Stimulated activated CD4-positive, alpha-beta T cell treated with anti-CD3 and anti-CD28 coated beads, Interleukin-1b, Interleukin-23, amount 100 ng/mL, for 1 hour (primary cell): ENCODE results near the gene IMMP2L.

Experiments used
- DNase-seq, 2 donors: peaks; one replicate each; pipeline ENCODE4 v3.0.0-alpha.2; 2020; ENCODE audit warnings: low read depth in 2 of 2

The IMMP2L gene

DNA sequence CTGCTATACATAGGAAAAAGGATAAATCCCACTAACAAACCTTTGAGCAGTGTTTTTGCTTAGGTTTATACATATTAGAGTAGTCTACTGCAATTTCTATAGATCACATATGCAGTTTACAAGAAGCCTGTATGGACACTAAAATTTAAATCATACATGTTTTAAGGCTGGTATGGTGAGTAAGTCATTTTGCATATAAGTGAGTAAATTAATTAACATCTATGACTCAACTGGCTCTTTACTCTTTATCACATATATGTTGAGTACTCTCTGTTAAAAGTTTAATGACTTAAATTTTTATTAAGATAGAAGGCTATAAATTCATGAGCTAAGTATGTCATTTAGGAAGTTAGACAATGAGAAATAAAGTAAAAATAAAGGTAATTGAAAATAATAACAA, 402.0 kb downstream of the IMMP2L start:
- DNase-seq, result no peak

DNA sequence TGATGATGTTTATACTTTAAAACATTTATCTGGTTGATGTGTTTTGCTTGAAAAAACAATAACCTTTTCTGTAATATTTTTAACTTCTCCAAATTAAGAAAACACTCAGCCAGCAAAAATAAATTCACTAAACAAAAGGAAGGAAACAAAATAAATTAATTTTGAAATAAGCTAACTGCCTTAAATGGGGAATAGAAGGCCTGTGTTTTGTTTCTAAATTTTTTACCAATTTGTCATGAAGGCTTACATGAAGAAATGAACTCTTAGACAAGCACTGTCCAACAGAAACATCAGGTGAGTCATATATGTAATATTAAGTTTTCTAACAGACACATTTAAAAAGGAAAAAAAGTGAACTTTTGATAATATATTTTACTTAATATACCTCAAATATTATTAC, 402.9 kb downstream of the IMMP2L start:
- DNase-seq, result no peak

DNA sequence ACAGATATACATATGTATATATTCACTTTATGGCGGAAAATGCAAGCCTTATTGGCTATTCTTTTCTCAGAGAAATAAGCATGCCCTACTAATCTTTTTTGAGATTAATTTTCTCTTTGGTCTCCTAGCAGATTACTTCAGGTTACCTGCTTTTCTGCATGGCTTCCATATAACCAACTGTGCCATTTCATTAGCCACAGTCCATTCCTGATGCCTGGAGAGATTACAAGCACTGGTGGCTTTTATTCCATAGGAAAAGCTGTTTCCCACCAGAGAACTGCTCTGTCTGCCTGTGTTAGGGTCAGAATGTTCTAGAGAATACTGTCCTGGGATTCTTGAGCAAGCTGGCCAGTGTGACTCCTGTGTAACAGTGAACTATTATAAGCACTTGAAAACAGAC, 411.6 kb downstream of the IMMP2L start:
- DNase-seq, result no peak

DNA sequence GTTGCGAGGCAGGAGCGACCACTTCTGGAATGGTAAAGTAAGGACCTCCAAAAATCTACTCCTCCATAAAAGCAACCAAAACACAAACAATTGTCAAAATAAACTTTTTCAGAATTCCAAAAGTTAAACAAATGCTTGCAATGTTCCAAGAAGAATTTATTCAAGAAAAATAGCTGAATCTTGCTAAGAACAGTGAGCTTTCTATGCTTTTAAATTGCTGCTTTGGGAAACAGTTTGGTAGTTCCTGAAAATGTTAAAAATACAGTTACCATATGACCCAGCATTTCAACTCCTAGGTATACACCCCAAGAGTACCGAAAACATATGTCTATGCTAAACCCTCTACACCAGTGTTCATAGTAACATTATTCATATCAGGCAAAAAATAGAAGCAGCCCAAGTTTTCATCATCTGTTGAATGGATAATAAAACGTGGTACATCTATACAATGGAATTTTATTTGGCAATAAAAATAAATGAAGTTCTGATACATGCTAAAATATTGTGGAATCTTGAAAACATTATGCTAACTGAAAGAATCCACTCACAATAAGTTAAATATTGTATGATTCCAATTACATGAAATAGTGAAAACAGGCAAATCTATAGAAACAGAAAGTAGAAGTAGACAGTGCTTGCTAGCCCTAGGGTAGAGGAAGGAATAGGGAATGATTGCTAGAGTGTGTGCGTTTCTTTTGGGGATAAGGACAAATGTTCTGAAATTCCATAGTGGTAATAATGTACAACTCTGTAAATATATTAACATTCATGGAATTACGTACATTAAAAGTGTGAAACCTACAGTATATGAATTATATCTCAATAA, 414.4 kb downstream of the IMMP2L start:
- DNase-seq, result no peak

DNA sequence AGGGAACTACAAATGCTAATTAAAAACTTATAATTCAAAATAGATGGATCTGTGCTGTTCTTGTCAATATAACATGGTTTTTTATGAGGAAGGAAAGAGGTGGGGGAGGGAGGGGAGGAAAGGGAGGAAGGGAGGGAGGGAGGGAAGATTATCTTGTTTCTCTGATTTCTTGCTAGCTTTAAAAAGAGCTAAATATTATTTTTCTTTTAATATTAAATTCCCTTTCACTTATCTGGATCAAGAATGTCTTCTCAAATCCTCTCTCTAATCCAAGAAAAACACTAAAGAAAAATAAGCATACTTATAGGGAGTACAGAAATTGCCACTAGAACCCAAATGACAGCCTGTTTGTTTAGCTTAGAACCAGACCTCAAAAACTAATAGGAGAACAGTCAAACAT, 416.2 kb downstream of the IMMP2L start:
- no peak for DNase-seq

DNA sequence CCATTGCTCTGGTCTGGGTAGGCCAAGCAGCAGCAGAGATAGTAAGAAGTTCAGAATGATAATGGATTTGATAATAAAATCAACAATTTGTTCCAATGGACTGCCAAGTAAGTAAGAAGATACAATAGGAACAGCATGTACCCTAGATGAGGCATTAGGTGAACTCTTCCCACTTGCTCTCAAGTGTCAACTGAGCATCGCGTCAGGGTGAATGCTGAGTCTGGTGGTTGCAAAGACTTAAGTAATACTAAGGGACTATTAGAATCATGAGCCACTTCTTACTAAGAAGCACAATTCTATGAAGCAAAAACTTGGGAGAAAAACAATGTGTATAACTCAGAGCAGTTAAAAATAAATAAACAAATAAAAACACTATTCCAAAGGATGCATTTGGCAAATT, 416.8 kb downstream of the IMMP2L start:
- DNase-seq, result no peak

DNA sequence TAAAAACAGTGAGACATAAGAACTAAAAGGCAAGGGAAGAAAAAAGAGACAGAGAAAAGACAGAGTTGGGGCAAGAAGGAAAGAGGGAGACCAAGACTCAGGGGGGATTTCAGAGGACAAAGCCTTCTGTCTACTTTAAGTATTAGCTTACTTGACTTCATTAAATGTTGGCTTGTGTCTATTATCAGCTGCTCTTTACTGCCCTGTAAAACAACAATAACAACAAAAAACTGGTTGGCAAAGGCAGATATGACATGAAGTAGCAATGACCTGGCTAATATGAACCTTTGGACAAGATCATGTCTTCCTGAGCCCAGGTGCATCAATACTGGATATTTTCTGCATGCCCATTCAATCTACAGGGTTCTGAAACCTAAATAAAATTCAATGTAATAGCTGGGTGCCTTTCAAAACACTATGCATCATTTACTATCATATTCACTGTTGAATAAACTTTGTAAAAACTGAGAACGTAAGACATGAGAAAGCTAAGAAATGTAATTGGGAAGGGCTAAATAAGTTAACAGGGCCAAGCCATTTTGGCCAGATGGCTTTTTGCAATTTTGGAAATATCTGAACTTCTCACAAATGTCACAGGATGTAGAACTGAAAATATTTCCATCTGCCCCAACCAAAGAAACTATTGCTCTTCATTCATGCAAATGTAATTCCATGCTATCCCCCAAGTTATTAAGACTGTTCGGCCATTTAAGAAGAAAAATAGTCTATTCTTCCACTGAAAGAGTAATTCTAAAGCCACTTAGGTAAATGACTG, 422.0 kb downstream of the IMMP2L start:
- DNase-seq, result no peak

DNA sequence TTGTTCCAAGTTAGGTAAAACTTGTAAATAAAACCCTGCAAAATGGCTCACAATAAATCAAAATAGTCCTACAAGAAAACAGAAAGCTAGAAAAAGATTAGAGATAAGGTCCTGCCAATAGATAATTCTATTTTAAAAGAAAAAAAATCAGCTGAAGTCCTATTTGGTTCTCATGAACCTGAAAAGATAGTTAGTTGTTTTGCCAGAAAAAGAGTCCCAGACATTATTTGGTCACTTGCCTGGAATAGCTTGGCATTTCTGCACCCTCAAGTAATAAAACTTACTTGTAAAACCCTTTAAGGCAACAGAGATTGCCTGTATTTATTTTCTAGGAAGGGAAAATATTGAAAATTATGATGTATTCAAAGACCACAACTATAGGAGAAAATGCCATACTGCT, 423.7 kb downstream of the IMMP2L start:
- DNase-seq, result no peak

DNA sequence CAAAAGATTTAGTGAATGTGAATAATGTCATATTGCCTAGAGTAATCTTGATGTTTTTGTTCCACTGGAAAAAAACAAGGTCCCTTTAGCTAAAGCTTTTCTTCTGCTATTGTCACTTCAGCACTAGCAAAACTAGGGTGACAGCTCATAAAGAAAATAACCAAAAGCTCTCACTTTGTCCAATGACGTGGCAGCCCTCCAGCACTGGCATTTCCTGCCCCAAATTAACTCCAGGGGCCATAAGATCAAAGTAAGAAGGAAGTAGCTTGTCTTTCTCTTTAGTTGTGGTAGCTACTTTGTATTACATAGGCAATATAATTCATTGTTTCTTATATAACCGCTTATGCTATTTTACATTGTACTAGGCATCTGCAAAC, 424.1 kb downstream of the IMMP2L start:
- no peak for DNase-seq

DNA sequence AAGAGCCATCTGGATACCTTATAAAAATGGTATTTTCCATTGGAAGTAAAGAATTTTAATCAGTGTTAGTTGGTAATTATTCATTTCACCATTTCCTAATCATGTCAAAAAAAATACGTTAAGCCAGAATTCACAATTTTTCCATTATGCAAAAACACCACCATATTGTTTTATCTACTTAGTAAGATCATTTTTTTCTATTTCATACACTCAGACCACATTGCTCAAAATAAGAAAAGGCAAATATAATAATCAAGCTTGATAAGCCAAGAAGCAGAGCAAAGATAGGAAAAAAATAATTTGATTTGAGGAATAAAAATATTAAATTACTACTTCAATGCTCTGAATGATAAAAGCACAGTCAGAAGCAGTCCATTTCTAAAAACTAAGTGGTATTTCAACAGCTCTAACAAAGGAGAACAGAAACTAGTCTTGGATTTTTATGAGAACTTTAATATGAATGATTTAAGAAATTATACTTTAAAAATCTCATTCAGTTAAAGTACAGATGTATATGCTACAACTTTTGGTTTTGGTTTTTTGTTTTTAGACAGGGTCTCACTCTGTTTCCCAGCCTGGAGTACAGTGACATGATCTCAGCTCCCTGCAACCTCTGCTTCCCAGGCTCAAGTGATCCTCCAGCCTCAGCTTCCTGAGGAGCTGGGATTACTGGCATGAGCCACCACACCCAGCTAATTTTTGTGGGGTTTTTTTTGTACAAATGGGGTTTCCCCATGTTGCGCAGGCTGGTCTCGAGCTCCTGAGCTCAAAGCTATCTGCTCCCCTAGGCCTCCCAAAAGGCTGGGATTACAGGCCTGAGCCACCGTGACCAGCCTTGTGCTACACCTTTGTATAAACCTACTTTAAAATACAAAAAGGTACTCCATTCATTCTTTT, 424.7 kb downstream of the IMMP2L start:
- DNase-seq, result no peak

DNA sequence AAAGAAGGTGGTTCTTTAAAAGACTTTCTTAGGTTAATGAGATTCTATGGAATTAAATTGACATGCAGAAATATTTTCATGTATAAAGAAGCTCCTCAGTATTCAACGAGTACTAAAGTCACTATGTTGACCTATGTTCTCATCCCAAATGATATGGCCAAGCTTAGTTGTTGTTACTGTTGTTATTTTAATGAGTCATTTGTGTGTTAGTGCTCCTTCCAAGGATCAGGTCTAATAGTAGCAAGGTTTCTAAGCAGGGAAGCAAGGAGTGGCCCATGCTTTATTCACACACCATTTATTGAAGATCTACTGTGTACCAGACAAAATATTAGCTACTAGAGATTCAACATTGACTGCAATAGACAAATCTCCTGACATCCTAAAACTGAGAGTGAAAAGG, 429.5 kb downstream of the IMMP2L start:
- DNase-seq, result no peak

DNA sequence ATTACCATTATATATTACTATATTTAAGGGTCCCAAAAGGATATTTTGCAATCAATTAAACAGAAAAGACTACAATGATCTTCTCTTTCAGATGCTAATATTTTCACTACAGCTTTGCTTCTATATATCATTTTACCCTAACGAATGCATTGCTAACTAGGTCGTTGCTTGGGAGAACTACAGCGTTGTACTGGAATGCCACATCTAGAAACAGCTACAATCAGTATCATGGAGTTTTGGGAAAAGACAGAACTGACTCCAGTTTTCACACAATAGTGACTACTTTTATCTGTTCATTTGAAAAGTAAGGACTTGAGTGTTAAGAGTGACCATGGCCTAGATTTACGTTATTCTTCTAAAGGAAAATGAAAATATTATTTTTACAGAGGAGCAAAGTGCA, 432.9 kb downstream of the IMMP2L start:
- DNase-seq, result no peak

DNA sequence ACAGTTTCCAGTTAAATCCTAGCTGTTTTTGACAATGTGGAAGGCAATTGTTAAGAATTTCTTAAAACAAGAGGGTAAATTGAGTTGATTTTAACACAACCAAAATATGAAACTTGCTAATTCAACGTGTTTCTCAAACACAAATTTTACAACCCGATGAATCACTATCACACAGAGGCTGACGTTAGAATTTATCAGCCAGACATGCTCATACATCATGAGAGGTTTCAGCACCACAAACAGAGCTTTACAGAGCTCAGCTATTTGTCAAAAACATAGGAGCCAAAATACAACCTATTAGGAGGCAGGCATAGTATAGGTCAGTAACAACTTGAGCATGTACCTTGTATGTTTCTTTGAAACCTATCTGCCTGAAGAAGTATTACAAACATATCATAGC, 435.3 kb downstream of the IMMP2L start:
- DNase-seq, result no peak

DNA sequence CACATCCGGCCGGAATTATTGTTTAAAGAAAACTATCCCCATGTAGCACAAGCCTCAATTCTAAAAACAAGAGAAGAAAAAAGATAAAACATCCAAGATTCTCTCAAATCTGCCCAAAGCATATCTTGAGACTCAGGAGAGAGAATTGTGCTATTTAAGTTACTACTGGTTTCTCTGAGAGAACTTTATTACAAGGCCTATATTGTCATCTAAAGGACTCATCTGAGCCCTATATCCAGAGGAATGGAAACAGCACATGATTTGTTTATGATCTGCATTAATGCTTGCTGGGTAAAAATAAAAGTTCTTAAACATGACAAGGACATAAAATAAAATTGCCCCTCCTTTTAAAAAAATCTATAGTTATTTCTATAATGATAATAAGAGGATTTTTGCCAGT, 446.3 kb downstream of the IMMP2L start:
- DNase-seq, result no peak

DNA sequence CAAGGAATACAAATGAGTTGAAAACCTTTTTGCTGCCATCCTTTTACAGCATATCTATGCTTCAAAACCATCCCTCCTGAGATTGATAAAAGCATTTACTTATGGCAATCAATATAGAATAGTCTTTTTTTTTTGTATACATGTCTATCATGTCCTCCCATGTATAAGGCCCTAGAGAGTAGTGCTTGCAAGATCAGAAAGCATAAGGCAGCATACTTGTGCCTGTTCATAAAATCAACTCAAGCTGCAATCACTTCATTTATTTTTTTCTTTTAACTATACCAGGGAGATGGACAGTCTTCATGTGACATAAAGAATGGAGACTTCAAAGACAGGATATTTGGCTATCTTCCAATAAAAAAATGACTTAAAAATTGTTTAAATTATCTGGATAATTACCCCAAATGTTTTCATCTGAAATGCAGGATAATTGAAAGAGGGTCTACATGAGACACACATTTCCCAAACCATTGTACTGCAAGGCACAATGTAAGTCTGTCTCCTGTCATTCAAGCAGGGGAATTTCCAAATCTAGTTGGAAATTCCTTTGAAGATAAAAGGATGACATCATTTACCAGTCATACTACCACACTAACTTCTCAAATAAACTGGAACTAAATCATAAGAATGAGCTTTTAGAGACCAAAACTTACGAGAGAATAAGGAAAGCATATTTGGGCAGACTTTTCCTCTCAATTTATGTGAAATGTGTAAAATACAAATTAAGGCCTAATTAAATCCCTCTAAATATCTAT, 448.9 kb downstream of the IMMP2L start:
- DNase-seq, result no peak

DNA sequence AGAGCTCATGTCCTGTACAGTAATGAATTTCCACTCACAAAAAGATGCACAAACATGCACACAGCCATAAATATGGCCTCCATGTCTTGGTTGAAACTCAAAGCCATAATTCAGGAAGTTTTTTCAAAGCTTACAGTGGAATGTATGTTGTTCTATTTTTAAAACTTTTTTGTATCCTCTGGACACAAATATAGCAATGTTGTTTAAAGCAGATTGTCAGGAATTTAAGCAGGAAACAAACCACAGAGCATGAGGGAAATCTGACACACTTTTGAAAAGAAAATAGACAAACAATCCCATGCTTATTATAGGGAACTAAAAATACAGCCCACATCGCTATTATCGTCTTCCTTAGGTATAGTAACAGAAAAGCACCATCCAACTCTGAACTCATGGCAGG, 449.9 kb downstream of the IMMP2L start:
- DNase-seq, result no peak

DNA sequence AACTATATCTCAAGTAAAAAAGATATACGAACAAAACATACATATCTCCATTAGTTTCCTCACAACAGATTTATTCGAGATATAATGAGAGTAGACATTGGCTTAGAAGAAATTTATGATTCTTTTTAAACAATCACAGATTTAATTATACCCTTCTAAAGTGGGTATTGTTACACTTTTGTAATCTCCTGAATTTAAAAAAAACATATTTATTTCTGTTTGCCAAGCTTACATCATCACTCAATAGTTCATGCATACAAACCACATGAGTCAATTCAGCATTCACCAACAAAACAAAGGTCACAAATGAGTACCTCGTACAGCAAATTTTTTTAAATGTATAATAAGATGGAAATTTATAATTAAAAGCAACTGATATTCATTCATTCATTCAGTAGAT, 453.8 kb downstream of the IMMP2L start:
- DNase-seq, result no peak

DNA sequence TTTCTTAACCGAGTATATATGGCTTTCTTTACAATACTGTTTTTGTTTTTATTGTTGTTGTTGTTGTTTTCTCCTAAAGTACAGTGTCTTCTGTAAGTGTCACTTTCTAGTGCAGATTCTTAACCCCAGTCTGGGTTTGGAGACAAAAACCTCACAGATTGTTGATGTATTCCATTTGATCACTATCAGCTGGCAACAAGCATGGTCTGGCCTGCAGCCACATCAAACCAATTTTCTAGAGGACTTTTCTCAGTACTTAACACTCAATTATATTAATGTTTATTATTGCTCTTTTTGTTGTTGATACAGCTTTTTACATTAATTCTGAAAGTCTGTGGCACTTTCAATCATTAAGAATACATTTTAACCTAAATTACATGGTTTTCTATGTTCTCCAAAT, 454.3 kb downstream of the IMMP2L start:
- DNase-seq, result no peak

DNA sequence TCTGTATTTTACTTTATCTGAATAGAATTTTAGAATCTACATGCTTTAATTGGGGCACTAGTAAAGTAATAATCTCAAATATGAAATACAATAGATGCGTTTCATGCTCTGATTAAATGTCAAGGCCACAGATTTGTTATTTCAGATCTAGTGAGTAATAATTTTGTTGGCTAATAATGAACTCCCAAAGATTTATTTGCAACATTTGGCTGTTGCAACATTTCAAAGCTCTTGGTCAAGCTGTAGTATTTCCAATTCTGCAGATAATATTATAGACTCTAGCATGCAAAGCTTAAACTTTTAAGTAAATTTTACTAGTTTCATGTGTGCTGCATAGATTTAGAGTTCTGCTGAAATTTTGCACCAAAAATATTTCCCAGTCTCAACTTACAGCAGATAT, 454.7 kb downstream of the IMMP2L start:
- no peak for DNase-seq

DNA sequence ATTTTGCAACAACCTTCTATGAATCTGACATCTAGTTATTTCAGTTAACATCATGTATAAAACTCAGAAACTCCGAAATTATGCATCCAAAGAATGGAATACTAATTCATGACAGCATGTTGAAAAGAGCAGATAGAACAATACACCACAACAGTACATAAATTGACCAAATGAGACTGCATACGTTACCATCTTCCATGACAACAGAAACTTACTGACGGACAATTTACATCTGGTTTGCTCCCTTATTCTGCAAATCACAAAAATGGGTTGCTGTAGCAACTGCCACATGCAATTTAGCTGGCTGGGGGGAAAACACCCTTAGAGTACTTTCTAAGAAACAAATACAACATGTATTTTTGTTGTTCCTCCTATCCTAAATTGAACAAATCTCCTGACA, 457.0 kb downstream of the IMMP2L start:
- DNase-seq, result no peak

DNA sequence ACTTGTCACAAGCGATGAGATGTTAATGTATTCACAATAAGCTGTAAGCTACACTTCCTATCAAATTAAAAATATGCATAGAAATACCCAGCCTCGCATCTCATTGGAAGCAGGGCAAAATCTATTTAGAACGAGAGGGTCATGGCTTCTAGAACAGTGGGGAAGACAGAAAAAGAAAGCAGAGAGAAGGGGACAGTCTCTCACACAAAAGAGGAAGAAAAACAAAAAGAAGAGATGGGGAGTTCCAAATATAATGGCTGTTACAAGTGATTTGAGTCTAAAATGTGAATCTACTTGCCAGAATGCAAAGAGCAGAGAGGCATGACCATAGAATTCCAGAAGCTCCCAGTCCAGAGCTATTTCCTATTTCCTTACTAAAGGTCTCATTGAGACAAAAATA, 457.6 kb downstream of the IMMP2L start:
- DNase-seq, result no peak
